Omental fat pad (tissue), 4 donors: ENCODE data around the gene PALM3. TPM values are rescaled to one million over a fixed set of nuclear protein-coding genes. Genes with fewer than 3 reads are reported as not detected.
"Not testable (repeated sequence)": the region's sequence is repeated elsewhere in the genome, so short reads cannot be mapped to it uniquely, and the experiment has no call there.

ENCODE experiments used
- ATAC-seq: fragments of 150-250 bp; one replicate; pipeline ENCODE4 v1.9.1; 2016; ENCODE audit warnings: mild to moderate bottlenecking, moderate library complexity; ENCODE audit not compliant: low FRiP score
- DNase-seq: peaks from one replicate; pipeline ENCODE4 v3.0.0-alpha.2; 2019; ENCODE audit warnings: low spot score
- total RNA-seq, 4 donors: library from RNA; depleted of rRNA; stranded (reverse); fragments of >200 nt; gene quantifications; one replicate each; pipeline ENCODE4 v1.1.0, GENCODE V29; 2016
- TF ChIP-seq, protein P1 (sequence below), 3 donors: fragments of 450-650 bp; IDR thresholded peaks; one replicate each; pipeline ENCODE4 v1.5.1; 2016 to 2017; ENCODE audit warnings: antibody characterized with exemption in 3 of 3, mild to moderate bottlenecking in 3 of 3, moderate library complexity in 2 of 3

PALM3 gene
- total RNA-seq, 4 donors from 2014 or later: not detected

- TF ChIP-seq, protein P1, sequence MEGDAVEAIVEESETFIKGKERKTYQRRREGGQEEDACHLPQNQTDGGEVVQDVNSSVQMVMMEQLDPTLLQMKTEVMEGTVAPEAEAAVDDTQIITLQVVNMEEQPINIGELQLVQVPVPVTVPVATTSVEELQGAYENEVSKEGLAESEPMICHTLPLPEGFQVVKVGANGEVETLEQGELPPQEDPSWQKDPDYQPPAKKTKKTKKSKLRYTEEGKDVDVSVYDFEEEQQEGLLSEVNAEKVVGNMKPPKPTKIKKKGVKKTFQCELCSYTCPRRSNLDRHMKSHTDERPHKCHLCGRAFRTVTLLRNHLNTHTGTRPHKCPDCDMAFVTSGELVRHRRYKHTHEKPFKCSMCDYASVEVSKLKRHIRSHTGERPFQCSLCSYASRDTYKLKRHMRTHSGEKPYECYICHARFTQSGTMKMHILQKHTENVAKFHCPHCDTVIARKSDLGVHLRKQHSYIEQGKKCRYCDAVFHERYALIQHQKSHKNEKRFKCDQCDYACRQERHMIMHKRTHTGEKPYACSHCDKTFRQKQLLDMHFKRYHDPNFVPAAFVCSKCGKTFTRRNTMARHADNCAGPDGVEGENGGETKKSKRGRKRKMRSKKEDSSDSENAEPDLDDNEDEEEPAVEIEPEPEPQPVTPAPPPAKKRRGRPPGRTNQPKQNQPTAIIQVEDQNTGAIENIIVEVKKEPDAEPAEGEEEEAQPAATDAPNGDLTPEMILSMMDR (IDR thresholded peaks at IDR 0.05): no peak
- ATAC-seq: no peak
- no peak for DNase-seq
Measured at GRCh38 chr19:14053500-14053899, 8.4 kb downstream of the PALM3 start.

- TF ChIP-seq, protein P1 (IDR thresholded peaks at IDR 0.05): no peak
- ATAC-seq (no peak), DNase-seq (no peak)
Measured at GRCh38 chr19:14053032-14053431, 8.8 kb downstream of the PALM3 start.

- TF ChIP-seq, protein P1 (IDR thresholded peaks at IDR 0.05): no peak
- ATAC-seq (no peak), DNase-seq (no peak)
Measured at GRCh38 chr19:14052470-14052869, 9.4 kb downstream of the PALM3 start.

- no peak for ATAC-seq
- TF ChIP-seq, protein P1 (IDR thresholded peaks at IDR 0.05): no peak
- DNase-seq: no peak
Measured at GRCh38 chr19:14051980-14052379, 9.9 kb downstream of the PALM3 start.

DNA sequence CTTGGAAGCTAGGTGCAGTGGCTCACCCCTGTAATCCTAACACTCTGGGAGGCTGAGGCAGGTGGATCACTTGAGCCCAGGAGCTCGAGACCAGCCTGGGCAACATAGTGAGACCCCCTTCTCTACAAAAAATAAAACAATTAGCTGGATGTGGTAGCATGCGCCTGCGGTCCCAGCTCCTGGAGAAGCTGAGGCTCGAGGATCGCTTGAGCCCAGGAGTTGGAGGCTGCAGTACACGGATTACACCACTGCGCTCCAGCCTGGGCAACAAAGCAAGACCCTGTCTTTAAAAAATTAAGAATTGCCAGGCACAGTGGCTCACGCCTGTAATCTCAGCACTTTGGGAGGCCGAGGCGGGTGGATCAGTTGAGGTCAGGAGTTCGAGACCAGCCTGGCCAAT, 10.9 kb downstream of the PALM3 start:
- not testable (repeated sequence) for DNase-seq, ATAC-seq

- ATAC-seq: no peak
- TF ChIP-seq, protein P1 (IDR thresholded peaks at IDR 0.05): no peak
- DNase-seq: no peak
Measured at GRCh38 chr19:14050512-14050911, 11.4 kb downstream of the PALM3 start.

- no peak for ATAC-seq
- TF ChIP-seq, protein P1 (IDR thresholded peaks at IDR 0.05): no peak
- DNase-seq: peak; percentile 45
Measured at GRCh38 chr19:14048443-14049153, 13.3 kb downstream of the PALM3 start.

DNA sequence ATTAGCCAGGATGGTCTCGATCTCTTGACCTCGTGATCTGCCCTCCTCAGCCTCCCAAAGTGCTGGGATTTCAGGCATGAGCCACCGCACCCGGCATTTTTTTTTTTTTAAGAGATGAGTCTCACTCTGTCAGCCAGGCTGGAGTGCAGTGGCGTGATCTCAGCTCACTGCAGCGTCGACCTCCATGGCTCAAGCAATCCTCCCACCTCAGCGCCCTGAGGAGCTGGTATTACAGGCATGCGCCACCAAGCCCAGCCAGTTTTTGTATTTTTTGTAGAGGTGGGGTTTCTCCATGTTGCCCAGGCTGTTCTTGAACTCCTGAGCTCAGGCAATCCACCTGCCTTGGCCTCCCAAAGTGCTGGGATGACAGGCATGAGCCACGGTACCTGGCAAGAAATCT, 14.0 kb downstream of the PALM3 start:
- not testable (repeated sequence) for DNase-seq, ATAC-seq
